H9 (cell line): ENCODE measurements around the gene BUB3. TPM values are rescaled to one million over a fixed set of nuclear protein-coding genes. Genes with fewer than 3 reads are reported as not detected.

Experiments used
- DNase-seq: peaks from one replicate; pipeline ENCODE4 v3.0.0-alpha.2; 2017
- H2AFZ ChIP-seq: one replicate; pipeline ENCODE4 v1.6.1; 2013; ENCODE audit warnings: mild to moderate bottlenecking, low read length, control low read depth, moderate library complexity
- H2AK5ac ChIP-seq: 2 replicates; pipeline ENCODE4 v1.6.1; 2013; ENCODE audit warnings: low read length, control low read depth, mixed read lengths; ENCODE audit not compliant: insufficient read length
- H2BK120ac ChIP-seq: one replicate; pipeline ENCODE4 v1.6.1; 2013; ENCODE audit warnings: low read depth, mild to moderate bottlenecking, low read length, control low read depth, inconsistent platforms; ENCODE audit not compliant: poor library complexity, severe bottlenecking
- H2BK12ac ChIP-seq: 2 replicates; pipeline ENCODE4 v1.6.1; 2013; ENCODE audit warnings: low read length, control low read depth, mixed read lengths, low read depth; ENCODE audit not compliant: insufficient read length
- H2BK15ac ChIP-seq: 2 replicates; pipeline ENCODE4 v1.6.1; 2013; ENCODE audit warnings: low read depth, low read length, control low read depth
- H2BK20ac ChIP-seq: one replicate; pipeline ENCODE4 v1.6.1; 2013; ENCODE audit warnings: low read depth, mild to moderate bottlenecking, low read length, control low read depth, inconsistent platforms; ENCODE audit not compliant: poor library complexity, severe bottlenecking
- H2BK5ac ChIP-seq: 2 replicates; pipeline ENCODE4 v1.6.1; 2013; ENCODE audit warnings: low read length, control low read depth, mixed read lengths; ENCODE audit not compliant: insufficient read length
- H3K14ac ChIP-seq: 2 replicates; pipeline ENCODE4 v1.6.1; 2013; ENCODE audit warnings: low read length, control low read depth; ENCODE audit not compliant: insufficient read depth
- H3K18ac ChIP-seq: 2 replicates; pipeline ENCODE4 v1.6.1; 2013; ENCODE audit warnings: low read depth, mild to moderate bottlenecking, mixed read lengths, low read length, control low read depth; ENCODE audit not compliant: insufficient read length
- H3K23ac ChIP-seq: 2 replicates; pipeline ENCODE4 v1.6.1; 2013; ENCODE audit warnings: low read length, control low read depth, mixed read lengths, low read depth; ENCODE audit not compliant: insufficient read length
- H3K23me2 ChIP-seq: 2 replicates; pipeline ENCODE4 v1.6.1; 2013; ENCODE audit warnings: low read depth, mild to moderate bottlenecking, mixed read lengths, low read length, control low read depth; ENCODE audit not compliant: insufficient read length, poor library complexity, severe bottlenecking
- H3K27ac ChIP-seq: 2 replicates; pipeline ENCODE4 v1.5.1; 2013; ENCODE audit warnings: low read length, control low read depth, mixed read lengths, low read depth; ENCODE audit not compliant: insufficient read length
- H3K27me3 ChIP-seq: 2 replicates; pipeline ENCODE4 v1.6.1; 2013; ENCODE audit warnings: low read length, control low read depth, inconsistent platforms; ENCODE audit not compliant: insufficient read depth
- H3K4ac ChIP-seq: 2 replicates; pipeline ENCODE4 v1.6.1; 2013; ENCODE audit warnings: low read depth, mild to moderate bottlenecking, control low read depth, inconsistent platforms, low read length, moderate library complexity
- H3K4me1 ChIP-seq: 2 replicates; pipeline ENCODE4 v1.6.1; 2013; ENCODE audit warnings: low read length, control low read depth, inconsistent platforms; ENCODE audit not compliant: insufficient read depth
- H3K4me2 ChIP-seq: 2 replicates; pipeline ENCODE4 v1.6.1; 2013; ENCODE audit warnings: low read length, control low read depth, mixed read lengths; ENCODE audit not compliant: insufficient read length, insufficient read depth
- H3K56ac ChIP-seq: 2 replicates; pipeline ENCODE4 v1.6.1; 2013; ENCODE audit warnings: low read depth, mild to moderate bottlenecking, mixed read lengths, low read length, control low read depth; ENCODE audit not compliant: insufficient read length
- H3K79me1 ChIP-seq: 2 replicates; pipeline ENCODE4 v1.6.1; 2013; ENCODE audit warnings: low read depth, mild to moderate bottlenecking, moderate library complexity, low read length, control low read depth, inconsistent platforms; ENCODE audit not compliant: insufficient read depth, poor library complexity, severe bottlenecking
- H3K79me2 ChIP-seq: 2 replicates; pipeline ENCODE4 v1.6.1; 2013; ENCODE audit warnings: low read length, control low read depth, inconsistent platforms; ENCODE audit not compliant: insufficient read depth
- H3K9ac ChIP-seq: 2 replicates; pipeline ENCODE4 v1.6.1; 2013; ENCODE audit warnings: low read length, control low read depth, mixed read lengths; ENCODE audit not compliant: insufficient read length; ENCODE audit errors: extremely low read depth
- H3K9me3 ChIP-seq: one replicate; pipeline ENCODE4 v1.6.1; 2013; ENCODE audit warnings: low read depth, low read length, inconsistent platforms; ENCODE audit not compliant: control insufficient read depth
- H3T11ph ChIP-seq: one replicate; pipeline ENCODE4 v1.6.1; 2013; ENCODE audit warnings: mild to moderate bottlenecking, low read length, control low read depth, inconsistent platforms
- H4K20me1 ChIP-seq: one replicate; pipeline ENCODE4 v1.6.1; 2013; ENCODE audit not compliant: control insufficient read depth, insufficient read length, insufficient read depth
- H4K5ac ChIP-seq: 2 replicates; pipeline ENCODE4 v1.6.1; 2013; ENCODE audit warnings: low read depth, mild to moderate bottlenecking, mixed read lengths, low read length, control low read depth; ENCODE audit not compliant: insufficient read length
- H4K8ac ChIP-seq: replicated peaks from 2 replicates; pipeline ENCODE4 v1.6.1; 2013; ENCODE audit warnings: low read length, control low read depth, mixed read lengths, low read depth; ENCODE audit not compliant: insufficient read length
- H4K91ac ChIP-seq: 2 replicates; pipeline ENCODE4 v1.6.1; 2013; ENCODE audit warnings: low read depth, mild to moderate bottlenecking, moderate library complexity, mixed read lengths, low read length, control low read depth; ENCODE audit not compliant: insufficient read length
- H3K27ac Mint-ChIP-seq, 3 experiments: 2 replicates in 2 of 3; 3 replicates in 1 of 3; pipeline ENCODE4 v1.8.0; 2020 to 2021; ENCODE audit warnings: mixed read lengths in 3 of 3, mild to moderate bottlenecking in 1 of 3, moderate library complexity in 1 of 3
- H3K27me3 Mint-ChIP-seq: 2 replicates; pipeline ENCODE4 v1.8.0; 2021; ENCODE audit warnings: low read depth, mild to moderate bottlenecking, moderate library complexity, mixed read lengths
- H3K36me3 Mint-ChIP-seq, 3 experiments: 2 replicates in 2 of 3; 3 replicates in 1 of 3; pipeline ENCODE4 v1.8.0; 2020 to 2021; ENCODE audit warnings: low read depth in 3 of 3, mixed read lengths in 3 of 3; ENCODE audit not compliant: insufficient read depth in 1 of 3
- H3K4me1 Mint-ChIP-seq, 2 experiments: 2 replicates each; pipeline ENCODE4 v1.8.0; 2020; ENCODE audit warnings: mixed read lengths in 2 of 2
- H3K4me3 Mint-ChIP-seq, 2 experiments: 2 replicates in 1 of 2; 3 replicates in 1 of 2; pipeline ENCODE4 v1.8.0; 2020 to 2021; ENCODE audit warnings: mild to moderate bottlenecking in 2 of 2, mixed read lengths in 2 of 2, moderate library complexity in 1 of 2
- H3K9me3 Mint-ChIP-seq, 2 experiments: 2 replicates in 1 of 2; 3 replicates in 1 of 2; pipeline ENCODE4 v1.8.0; 2020; ENCODE audit warnings: mild to moderate bottlenecking in 2 of 2, mixed read lengths in 2 of 2, moderate library complexity in 1 of 2
- WGBS: extraction: QIAGEN DNeasy Blood & Tissue Kit; methylation state at CpG from one replicate; pipeline ENCODE4 v1.1.7; 2013; ENCODE audit warnings: missing lambda C conversion rate, low lambda C conversion rate, mixed read lengths; ENCODE audit not compliant: insufficient read length; ENCODE audit errors: extremely low coverage; 5-methylcytosine and 5-hydroxymethylcytosine counted together
- total RNA-seq: library from RNA; stranded (reverse); gene quantifications from 2 replicates; pipeline ENCODE4 v1.2.1, GENCODE V29; 2021
- TF ChIP-seq, protein P1 (sequence below): fragments of 200-600 bp; sonication (generic); conservative IDR thresholded peaks from 3 replicates; pipeline ENCODE4 v1.8.0; 2021; ENCODE audit warnings: antibody characterized with exemption, mild to moderate bottlenecking

Gene BUB3
- total RNA-seq, 1 experiment from 2014 or later, result 200 TPM

DNA sequence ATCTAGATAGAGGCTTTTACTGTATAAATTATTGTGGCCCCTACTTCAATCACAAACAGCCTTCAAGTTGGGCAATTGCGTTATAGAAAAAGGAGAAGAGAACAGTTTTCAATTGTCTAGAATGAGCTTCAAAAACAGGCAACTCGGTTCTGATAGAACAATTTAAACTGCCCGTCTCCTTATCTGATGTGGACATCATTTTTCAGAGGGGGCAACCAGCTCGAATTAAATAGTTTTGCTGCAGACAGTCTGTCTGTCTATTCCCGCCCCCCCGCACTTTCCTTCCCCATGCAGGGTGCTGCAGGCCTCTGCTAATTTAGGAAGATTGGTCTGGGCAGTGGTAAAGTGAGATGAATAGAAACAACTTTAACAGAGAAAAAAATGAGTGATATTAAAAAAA is 58.4 kb downstream of the BUB3 start:
- no peak overlapping the region for H2BK20ac ChIP-seq
- H4K5ac ChIP-seq, result no peak overlapping the region
- H2BK5ac ChIP-seq, result no peak overlapping the region
- Mint-ChIP-seq H3K27ac (peak overlapping the region in 1 of 3 experiments; percentile 62; a peak in 1 of 7 replicates), H3K36me3 (peaks cover 2 to 20% (median 20%) of the 10 kb centered on the region in 3 experiments), H3K27me3 (no peaks in the 10 kb centered on the region; the same call in 1 of the 2 replicates), H3K4me1 (peaks cover 16 to 23% of the 10 kb centered on the region in 2 experiments), H3K9me3 (peaks cover 13 to 18% of the 10 kb centered on the region in 2 experiments; a peak in 4 of 5 replicates), H3K4me3 (no peak overlapping the region)
- TF ChIP-seq, protein P1, sequence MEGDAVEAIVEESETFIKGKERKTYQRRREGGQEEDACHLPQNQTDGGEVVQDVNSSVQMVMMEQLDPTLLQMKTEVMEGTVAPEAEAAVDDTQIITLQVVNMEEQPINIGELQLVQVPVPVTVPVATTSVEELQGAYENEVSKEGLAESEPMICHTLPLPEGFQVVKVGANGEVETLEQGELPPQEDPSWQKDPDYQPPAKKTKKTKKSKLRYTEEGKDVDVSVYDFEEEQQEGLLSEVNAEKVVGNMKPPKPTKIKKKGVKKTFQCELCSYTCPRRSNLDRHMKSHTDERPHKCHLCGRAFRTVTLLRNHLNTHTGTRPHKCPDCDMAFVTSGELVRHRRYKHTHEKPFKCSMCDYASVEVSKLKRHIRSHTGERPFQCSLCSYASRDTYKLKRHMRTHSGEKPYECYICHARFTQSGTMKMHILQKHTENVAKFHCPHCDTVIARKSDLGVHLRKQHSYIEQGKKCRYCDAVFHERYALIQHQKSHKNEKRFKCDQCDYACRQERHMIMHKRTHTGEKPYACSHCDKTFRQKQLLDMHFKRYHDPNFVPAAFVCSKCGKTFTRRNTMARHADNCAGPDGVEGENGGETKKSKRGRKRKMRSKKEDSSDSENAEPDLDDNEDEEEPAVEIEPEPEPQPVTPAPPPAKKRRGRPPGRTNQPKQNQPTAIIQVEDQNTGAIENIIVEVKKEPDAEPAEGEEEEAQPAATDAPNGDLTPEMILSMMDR, result no peak
- no peak overlapping the region for H3K4me2 ChIP-seq
- no peak overlapping the region for H3T11ph ChIP-seq
- H4K8ac ChIP-seq, result no peak overlapping the region
- no peaks in the 10 kb centered on the region for H3K79me1 ChIP-seq
- H3K4ac ChIP-seq, result no peak overlapping the region
- no peak overlapping the region for H3K56ac ChIP-seq
- no peaks in the 10 kb centered on the region for H3K4me1 ChIP-seq
- H3K9me3 ChIP-seq, result no peaks in the 10 kb centered on the region
- no peak overlapping the region for H3K14ac ChIP-seq
- WGBS, result no CpG with 5 or more reads among the region's 6 CpGs
- no peak overlapping the region for H3K27ac ChIP-seq
- H3K18ac ChIP-seq, result no peak overlapping the region
- H4K91ac ChIP-seq, result no peak overlapping the region
- H2AK5ac ChIP-seq, result no peak overlapping the region
- no peaks in the 10 kb centered on the region for H4K20me1 ChIP-seq
- H3K9ac ChIP-seq, result no peak overlapping the region
- no peak overlapping the region for H3K23ac ChIP-seq
- H3K23me2 ChIP-seq, result no peaks in the 10 kb centered on the region
- H2BK12ac ChIP-seq, result no peak overlapping the region
- no peak overlapping the region for H2BK120ac ChIP-seq
- H3K27me3 ChIP-seq, result no peaks in the 10 kb centered on the region
- no peak overlapping the region for H2AFZ ChIP-seq
- no peak for DNase-seq
- no peak overlapping the region for H2BK15ac ChIP-seq
- H3K79me2 ChIP-seq, result no peaks in the 10 kb centered on the region
